SK-MEL-5 (cell line): ENCODE data around the gene WBP1. TPM values are rescaled to one million over a fixed set of nuclear protein-coding genes. Genes with fewer than 3 reads are reported as not detected.

Experiments
- DNase-seq: peaks from one replicate; pipeline ENCODE4 v3.0.0-alpha.2; 2016; ENCODE audit warnings: low read depth, low spot score
- in situ Hi-C: cut with HindIII; loops from 2 replicates; pipeline ENCODE4 v1.10.0; 2016; ENCODE audit warnings: low sequenced_read_pairs, high pct_unique_total_duplicates, low pct_unique_long_range_greater_than_20kb
- total RNA-seq: library from RNA; depleted of rRNA; stranded (reverse); fragments of >200 nt; shearing (Covaris generic); gene quantifications from 2 replicates; pipeline ENCODE4 v1.2.3, GENCODE V29; 2014

WBP1 gene
- total RNA-seq, 1 experiment from 2014 or later, result 45.9 TPM

DNA sequence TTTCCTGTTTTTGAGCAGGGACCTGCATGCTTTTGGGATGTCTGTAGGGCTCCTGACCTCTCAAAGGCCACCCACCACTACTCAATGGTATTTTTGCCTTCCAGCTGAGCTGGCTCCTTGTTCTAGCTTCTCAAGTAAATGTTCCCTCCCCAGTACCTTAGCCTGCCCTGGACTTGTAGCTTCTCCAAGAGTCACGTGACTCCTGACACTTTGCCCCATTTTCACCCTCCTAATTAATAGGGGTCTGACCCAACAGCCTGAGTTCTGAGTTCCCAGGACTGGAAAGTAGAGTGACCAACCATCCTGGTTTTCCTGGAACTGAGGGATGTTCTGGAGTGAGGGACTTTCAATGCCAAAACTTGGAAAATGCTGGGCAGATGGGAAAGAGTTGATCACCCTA is 37.2 kb downstream of the WBP1 start:
- no peak for DNase-seq
- in situ Hi-C loops, result no loop called here

DNA sequence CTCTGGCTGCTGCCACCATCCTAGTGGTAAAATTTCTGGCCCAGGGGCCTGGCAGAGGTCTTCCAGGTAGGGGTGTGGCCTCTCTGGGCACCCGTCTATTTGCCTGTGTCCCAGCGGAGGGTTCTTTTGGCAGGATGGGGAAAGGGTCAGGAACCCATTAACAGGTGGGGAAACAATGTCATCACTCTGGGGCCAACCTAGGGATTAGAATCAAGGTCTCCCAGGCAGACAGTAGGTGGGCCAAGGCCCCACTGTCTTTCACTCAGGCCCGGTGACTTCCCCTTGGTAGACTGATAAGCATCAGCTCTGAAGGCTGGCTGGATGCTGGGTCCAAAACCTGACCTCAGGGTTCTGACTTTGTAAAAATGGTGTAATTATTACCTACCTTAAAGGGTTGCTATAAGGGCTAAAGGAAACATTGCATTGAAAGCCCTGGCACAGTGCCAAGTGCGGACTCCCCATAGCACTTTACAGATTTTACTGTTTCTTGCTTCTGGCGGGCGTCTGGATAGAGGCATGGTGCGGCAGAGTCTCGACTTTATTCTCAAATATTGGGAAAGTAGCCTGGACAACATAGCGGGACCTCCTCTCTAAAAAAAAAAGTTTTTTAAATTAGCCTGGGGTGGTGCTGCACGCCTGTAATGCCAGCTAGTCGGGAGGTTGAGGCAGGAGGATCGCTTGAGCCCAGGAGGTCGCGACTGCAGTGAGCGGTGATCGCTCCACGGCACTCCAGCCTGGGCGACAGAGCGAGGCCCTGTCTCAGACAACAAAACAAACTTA is 38.9 kb downstream of the WBP1 start:
- in situ Hi-C loops, result no loop called here
- no peak for DNase-seq

DNA sequence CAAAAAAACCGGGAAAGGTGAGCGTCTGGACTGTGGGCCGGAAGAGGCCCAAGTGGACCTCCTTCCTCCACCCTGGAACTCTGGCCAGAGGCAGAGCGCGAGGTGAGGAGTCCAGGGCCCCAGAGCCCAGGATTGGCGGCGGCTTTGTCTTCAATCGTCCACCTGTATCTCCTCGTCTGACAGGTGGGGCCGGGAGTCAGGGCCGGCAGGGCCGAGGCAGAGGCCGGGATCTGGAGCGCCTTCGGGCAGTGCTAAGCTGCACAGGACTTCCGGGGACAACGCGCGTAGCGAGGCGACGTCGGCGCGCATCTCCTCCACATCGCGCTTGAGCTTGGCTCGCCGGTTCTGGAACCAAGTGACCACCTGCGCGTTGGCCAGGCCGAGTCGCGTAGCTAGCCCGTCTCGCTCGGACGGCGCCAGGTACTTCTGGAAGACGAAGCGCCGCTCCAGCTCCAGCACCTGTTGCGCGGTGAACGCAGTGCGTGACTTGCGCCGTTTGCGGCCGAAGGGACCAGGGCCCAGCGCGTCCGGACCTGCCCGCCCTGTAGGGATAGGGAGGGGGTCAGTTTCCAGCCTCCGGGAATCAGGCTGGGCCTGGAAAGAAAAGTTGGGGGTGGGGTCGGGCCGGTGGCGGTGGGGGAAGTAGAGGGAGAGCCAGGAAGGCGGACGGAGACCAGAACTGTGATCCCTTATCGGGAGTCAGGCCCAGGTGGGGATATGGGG is 39.7 kb downstream of the WBP1 start:
- in situ Hi-C loops, result no loop called here
- DNase-seq, result no peak

DNA sequence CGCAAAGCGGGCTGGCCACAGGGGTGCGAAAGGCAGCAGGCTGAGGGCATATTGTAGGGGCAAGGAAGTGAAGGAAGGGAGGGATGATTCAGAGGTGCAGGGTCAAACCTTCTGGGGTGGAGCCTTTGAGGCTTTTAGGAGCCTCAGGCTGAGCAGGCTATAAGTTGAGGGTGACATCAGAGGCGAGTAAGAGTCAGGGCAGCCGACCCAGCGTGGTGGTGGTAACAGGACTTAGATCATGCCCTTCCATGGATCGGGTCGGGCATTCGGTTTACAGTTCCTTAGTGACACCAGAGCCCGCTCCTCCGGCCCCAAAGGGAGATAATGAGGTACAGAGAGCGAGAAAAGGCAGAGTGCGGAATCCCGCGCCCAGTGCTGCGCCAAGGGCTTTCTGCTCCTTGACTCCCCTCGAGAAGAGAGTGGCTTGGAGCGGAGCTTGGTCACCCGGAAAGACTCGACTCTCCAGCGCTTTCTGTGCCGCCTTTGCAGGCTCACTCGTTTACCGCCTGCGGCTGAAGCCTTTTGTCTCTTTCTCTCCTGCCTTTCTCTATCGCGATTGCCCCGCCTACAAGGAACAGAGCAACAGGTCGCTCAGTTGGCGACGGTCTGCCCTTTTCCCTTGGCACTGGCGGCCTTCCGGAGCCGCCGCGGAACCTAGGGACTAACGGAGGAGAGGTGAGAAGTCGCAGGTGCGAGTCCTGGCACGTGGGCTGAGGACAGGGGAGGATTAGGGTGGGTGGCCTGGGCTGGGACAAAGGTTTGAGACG is 40.4 kb downstream of the WBP1 start:
- in situ Hi-C loops, result no loop called here
- no peak for DNase-seq

DNA sequence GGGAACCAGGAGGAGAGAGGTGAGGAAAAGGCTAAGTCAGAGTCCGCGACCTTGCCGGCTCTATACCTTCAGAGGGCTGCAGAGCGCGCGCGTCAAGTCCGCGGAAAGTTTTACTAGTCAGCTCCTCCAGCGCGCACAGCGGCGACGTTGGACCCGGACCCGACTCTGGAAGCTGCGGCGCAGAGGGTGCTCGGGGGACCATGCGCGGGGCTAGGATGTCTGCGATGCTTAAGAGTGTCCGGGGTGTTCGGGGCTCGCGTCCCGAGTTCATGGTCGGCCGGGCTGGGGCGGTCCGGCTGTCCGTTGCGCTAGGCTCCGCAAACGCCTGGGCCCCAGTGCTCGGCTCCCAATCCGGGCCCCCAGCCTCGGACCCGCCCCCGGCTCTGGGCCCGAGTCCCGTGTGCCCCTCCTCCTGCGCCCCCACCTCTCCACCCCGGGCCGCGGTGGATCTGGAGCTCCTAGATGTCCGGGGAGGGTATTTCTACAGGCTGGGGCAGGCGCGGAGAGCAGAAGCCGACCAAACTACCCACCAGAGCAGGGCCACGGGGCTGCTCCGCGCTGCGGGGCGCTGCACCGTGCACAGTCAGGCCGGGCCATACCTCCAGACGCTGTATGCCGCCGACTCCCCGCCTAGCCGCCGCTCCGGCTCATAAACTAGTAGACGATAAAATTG is 41.2 kb downstream of the WBP1 start, which contains the start of gene LBX2:
TSS of gene LBX2 (minus strand) at position 337 of the 673 bp plus-strand sequence. CDS start at position 271, 66 bp downstream.
- no peak for DNase-seq
- in situ Hi-C loops, result no loop called here

DNA sequence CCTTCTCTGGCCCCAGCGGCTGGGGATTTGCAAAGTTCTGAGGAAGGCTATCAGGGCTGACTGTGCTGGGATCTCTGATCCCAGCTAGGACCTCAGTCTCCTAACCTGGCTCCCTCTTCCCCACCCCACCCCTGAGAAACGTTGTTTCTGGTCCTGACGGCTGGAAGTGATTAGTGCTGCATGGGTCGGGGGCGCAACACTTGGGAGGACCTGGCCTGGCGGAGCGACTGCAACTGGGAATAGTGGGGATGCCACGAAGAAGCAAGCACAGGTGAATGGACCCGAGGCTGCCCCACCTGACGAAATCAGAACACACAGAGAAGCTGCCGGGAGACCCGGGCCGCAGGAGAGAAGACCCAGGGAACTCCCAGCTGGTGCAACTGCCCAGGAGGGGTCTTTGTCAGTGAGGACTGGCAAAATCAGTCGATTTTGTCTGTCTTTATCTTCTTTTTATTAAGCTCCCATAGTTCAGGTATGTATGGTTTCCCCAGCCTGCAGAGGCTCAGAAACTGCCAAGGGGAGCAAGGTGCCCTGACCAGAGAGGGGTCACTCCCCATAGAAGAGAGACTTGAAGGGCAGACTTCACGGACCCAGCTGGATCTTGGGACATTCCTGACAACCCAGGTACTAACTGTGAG is 41.8 kb downstream of the WBP1 start:
- no peak for DNase-seq
- in situ Hi-C loops, result no loop called here

DNA sequence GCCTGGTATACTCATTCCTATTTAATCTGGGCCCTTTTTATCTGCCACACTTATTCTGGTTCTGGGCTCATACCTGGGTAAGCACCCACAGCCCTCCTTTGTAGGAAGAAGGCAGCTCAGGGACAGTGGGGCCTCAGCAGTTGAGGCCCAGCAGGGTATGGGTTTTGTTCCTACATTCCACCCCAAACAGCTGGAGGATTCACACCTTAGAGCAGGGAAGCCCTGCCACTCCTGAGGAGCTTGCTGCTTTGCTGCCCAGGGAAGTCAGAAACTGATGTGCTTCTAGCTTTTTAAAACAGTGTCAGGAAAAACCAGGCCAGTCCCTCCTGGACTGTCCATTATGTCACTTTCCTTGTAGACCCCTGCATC is 42.3 kb downstream of the WBP1 start:
- in situ Hi-C loops, result no loop called here
- no peak for DNase-seq

DNA sequence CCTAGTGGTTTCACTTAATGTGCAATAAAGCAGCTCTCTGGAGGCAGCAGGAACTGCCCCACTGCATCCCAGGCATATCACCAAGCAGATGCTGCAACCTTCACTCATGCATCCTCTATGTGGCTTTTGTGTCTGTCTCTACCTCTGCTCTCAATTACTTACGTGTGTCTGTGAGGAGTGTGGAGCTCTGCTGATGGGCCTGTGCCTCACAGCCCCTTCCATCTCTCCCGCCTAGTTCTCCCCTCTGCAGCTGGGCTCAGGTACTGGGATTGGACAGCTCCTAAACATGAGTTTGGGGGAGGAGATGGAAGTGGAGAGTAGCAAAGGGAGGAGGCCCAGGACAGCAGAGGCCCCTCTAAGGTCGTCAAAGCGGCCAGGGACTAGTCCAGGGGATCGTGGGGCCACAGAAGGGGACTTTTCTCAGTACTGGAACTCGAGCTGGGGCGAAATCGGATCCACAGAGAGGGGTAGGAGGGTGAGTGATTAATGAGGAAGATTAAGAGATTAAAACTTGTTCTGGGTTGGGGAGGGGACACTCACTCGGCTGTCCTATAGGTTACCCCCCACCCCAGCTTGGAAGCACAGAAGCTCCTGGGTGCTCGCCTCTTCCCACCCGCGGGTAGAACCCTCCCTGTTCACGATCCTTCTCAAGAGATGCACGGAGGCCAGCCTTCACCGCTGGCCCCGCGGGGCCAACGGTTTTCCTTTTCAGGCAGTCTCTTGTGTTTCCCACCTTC is 43.3 kb downstream of the WBP1 start:
- in situ Hi-C loops, result no loop called here
- DNase-seq, result no peak

DNA sequence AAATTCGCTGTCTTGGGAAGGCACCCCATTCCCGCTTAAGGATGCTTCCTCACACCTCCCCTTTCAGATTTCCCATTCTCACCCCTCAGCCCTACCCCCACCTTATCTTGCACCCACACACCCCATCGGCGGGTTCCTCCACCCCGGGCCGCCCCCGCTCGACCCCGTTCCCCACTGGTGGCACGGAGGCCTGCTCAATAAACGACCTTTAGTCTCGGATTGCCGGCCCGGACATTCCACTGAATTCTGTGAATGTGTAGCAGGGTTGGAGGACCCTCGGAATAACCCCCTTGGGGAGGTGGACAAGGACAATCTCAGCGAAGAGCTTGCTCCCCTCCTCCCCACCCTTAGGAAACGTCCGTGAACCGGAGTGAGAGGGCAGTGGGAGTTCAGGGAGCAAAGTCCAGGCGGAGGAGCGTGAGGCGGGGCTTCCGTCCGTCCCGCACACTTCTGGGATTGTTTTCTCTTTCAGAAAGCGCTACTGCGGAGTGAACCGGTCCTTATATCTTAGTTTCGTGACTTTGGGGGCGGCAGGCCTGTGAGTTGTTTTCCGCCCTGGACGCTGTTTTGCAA is 44.0 kb downstream of the WBP1 start:
- no peak for DNase-seq
- in situ Hi-C loops, result no loop called here

DNA sequence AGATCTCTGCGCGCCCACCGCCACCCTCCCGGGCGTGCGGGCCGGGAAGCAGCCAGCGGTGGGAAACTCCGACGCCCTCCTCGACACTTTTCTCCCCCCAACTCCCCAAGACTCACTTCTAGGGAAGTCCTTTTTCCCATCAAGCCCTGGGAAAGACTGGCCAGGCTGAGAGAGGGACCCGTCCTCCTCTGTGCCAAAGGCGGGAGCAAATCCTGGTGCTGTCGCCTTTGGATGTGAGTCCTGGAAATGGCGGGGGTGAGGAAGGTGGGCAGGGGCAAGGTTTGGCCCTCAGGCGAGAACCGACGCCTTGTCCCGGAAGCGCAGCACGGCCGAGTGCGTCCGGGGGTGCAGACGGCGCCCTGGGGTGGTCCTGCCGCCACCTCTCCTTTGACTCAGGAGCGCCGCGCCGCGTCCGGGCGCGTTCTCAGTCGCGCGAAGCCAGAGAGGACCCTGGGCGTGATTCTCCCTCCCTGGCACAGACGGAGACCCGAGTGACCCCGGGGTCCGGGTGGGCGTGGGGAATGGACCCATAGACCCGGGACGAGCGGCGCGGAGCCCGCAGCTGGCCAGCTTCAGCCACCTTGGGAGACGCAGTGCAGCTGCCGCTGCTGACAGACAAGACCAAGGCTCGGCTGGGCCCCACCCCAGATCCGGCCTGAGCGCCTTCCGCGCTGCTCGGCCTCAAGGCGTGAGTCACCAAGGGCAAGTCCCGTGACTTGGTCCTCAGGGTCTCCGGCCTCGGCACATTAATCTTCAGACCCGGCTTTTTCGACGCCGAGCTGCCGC is 44.7 kb downstream of the WBP1 start:
- peak; percentile 84 for DNase-seq
- in situ Hi-C loops, result no loop called here

DNA sequence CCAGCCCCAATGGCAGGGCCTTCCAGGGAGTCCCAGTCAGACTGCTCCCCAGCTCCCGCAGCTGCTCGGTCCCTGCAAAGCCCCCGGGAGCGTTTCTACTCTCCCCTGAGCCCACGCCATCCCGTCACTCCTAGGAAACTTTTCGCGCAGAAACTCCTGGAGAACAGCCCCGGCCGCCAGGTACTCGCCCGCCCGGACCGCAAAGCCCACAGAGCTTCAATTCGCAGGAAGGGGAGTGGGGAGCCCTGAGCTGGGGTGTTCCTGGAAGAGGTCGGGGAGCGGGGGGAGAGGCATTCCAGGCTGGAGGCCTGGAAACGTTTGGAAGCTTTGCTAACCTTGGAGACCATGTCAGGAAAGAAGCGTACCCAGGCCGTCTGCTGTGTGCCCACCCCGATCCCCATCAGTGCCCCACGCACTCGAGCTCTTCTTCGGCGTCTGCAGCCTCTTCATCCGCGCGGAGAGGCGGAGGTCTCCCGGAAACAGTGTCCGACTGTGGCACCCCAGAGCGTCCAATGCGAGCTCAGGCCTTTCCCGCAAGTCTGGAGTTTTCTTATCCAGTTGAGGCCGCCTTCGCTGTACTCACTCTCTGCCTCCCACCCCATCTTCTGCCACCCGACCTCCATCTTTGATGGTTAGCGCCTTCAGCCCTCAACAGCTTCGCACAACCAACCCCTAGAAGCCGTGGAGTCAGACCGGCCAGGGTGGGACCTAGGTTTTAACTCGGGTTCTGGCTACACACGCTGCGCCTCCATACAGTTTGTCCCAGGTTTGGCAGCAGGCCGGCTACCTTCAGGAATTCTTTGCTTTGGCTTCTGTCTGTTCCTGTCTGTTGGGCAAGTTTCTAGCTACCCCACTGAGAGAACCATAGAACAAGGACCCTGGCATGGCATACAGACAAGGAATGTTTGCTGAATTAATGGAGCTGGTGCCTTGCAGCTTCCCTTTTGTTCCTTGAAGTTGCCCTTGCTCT is 45.6 kb downstream of the WBP1 start:
- DNase-seq, result peak; percentile 33
- in situ Hi-C loops, result no loop called here

DNA sequence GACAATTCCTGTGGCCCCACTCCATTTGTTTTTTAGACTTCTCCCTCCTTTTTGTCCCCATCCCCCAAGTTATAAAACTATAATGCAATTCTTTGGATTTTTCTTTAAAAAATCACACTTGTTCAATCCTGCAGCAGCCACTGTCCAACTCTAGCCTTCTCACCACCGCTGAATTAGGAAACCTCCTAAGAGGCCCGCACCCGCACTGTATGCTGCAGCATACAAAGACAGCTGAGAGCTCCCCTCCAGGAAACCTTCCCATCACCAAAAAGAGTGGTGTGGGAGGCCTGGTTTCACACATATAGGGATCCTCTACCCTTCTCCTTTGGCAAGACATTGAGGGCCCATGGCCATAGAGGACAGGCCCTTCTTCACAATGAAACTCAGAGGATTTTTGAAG is 46.4 kb downstream of the WBP1 start:
- in situ Hi-C loops, result no loop called here
- DNase-seq, result peak; percentile 10

DNA sequence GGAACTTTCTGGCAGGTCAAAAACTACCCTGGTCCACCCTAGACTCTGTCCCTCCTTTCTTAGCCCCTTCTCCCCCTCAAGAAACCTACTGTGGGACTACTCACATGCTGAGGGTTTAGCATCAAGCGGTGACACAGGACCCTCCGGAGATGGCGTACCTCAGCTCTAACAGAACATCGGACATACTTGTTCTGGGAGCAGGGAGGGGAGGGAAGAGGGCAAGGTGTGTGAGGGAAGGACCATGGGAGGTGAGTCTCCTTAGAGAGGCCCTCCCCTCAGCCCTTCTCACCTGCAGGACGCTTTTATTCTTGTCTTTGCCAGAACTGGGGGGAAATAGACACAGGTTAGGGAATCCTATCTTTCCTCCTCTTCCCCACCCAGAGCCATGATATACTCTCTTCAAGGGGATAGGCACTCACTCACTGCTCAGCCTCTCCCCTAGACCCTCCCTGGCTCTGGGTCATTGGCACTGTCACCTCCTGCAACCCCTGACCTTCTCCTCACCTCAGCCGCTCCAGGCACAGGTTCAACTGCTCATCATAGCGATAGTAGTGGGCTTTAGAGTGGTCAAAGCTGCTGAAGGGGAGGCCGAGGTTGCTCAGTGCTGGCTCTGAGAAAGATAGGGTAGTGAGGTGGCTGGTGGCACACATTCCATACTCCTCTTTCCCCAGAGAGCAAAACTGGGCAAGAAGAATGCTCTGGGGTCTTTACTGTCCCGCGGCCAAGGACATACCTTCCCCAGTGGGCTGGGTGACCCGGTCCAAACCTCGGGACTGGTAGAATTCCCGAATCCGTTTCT is 47.4 kb downstream of the WBP1 start:
- DNase-seq, result peak; percentile 11
- in situ Hi-C loops, result no loop called here
